Uterus (tissue), 2 donors: ENCODE results near the gene HYI.

Source experiments
- CTCF ChIP-seq, 4 experiments: fragments of 200-600 bp in 2 of 4; fragments of 450-650 bp in 2 of 4; sonication (generic) in 2 of 4; IDR thresholded peaks; one replicate each; pipeline ENCODE4 v1.5.1; 2016 to 2019; ENCODE audit warnings: antibody characterized with exemption in 4 of 4, mild to moderate bottlenecking in 2 of 4, moderate library complexity in 1 of 4
- POLR2A ChIP-seq, 2 donors: fragments of 450-650 bp; IDR thresholded peaks; one replicate each; pipeline ENCODE4 v1.6.1; 2016; ENCODE audit warnings: antibody characterized with exemption in 2 of 2, mild to moderate bottlenecking in 1 of 2, moderate library complexity in 1 of 2

- no peak for TF ChIP-seq CTCF (IDR thresholded peaks at IDR 0.05)
- TF ChIP-seq POLR2A (IDR thresholded peaks at IDR 0.05) = no peak
Observed at GRCh38 chr1:43418858-43419257, 34.9 kb downstream of the HYI start.
